ENCODE measurements around the gene CDK19. TPM values are rescaled to one million over a fixed set of nuclear protein-coding genes. Genes with fewer than 3 reads are reported as not detected.

The CDK19 gene
- total and polyA plus RNA-seq, 2 donors (not counting 1 experiment from before 2014, with no cell fraction given), result 11.2 to 11.3 TPM

DNA sequence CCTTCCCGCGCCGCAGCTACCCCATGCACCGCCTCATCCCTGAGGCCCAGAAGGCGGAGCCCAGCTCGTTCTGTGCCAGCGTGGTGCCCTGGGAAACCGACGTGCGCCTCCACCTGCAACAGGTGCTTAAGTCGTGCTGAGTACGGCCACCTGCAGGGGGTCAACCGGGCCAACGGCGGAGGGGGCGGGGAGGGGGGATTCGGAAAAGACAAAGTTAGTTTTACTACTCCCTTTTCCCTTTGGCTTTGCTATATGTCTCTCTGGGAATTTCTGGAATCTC lies 168.9 kb downstream of the CDK19 start:
- Histone ChIP-seq H3K4me2 (ENCODE audit: extremely low read depth, insufficient read depth, low read length) (no peak overlapping the region), H3K79me2 (ENCODE audit: control insufficient read depth, insufficient read depth, low read length) (no peaks in the 10 kb centered on the region), H4K20me1 (ENCODE audit: control insufficient read depth, extremely low read depth, insufficient read depth, low read length) (no peaks in the 10 kb centered on the region), H3K9me3 (ENCODE audit: control insufficient read depth, insufficient read depth, low read depth, low read length) (no peaks in the 10 kb centered on the region), H3K27ac (ENCODE audit: insufficient read depth, low read length) (no peak overlapping the region), H3K4me1 (ENCODE audit: control insufficient read depth, extremely low read depth, insufficient read depth, low read length) (no peaks in the 10 kb centered on the region), H3K9ac (ENCODE audit: insufficient read depth, low read length) (no peak overlapping the region), H3K4me3 (replicated peaks in 1 of 4; ENCODE audit: control extremely low read depth in 1 of 4, insufficient read depth in 1 of 4, low read depth in 3 of 4, low read length in 4 of 4) (no peak overlapping the region), H2AFZ (ENCODE audit: low read length) (no peak overlapping the region), H3K27me3 (ENCODE audit: control insufficient read depth, insufficient read depth, low read length) (no peaks in the 10 kb centered on the region), H3K36me3 (ENCODE audit: control insufficient read depth, insufficient read depth, low read length) (peaks cover 2% of the 10 kb centered on the region)
- TF ChIP-seq, protein P1, sequence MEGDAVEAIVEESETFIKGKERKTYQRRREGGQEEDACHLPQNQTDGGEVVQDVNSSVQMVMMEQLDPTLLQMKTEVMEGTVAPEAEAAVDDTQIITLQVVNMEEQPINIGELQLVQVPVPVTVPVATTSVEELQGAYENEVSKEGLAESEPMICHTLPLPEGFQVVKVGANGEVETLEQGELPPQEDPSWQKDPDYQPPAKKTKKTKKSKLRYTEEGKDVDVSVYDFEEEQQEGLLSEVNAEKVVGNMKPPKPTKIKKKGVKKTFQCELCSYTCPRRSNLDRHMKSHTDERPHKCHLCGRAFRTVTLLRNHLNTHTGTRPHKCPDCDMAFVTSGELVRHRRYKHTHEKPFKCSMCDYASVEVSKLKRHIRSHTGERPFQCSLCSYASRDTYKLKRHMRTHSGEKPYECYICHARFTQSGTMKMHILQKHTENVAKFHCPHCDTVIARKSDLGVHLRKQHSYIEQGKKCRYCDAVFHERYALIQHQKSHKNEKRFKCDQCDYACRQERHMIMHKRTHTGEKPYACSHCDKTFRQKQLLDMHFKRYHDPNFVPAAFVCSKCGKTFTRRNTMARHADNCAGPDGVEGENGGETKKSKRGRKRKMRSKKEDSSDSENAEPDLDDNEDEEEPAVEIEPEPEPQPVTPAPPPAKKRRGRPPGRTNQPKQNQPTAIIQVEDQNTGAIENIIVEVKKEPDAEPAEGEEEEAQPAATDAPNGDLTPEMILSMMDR (conservative IDR thresholded peaks at IDR 0.05 in 1 of 2, IDR thresholded peaks at IDR 0.05 in 1 of 2; ENCODE audit: low read depth in 1 of 2, low read length in 2 of 2), result no peak
- TF ChIP-seq EZH2 (IDR thresholded peaks at IDR 0.05; ENCODE audit: low read length, missing control alignments), result no peak
- no peak for DNase-seq (ENCODE audit: low read depth in 2 of 2)

DNA sequence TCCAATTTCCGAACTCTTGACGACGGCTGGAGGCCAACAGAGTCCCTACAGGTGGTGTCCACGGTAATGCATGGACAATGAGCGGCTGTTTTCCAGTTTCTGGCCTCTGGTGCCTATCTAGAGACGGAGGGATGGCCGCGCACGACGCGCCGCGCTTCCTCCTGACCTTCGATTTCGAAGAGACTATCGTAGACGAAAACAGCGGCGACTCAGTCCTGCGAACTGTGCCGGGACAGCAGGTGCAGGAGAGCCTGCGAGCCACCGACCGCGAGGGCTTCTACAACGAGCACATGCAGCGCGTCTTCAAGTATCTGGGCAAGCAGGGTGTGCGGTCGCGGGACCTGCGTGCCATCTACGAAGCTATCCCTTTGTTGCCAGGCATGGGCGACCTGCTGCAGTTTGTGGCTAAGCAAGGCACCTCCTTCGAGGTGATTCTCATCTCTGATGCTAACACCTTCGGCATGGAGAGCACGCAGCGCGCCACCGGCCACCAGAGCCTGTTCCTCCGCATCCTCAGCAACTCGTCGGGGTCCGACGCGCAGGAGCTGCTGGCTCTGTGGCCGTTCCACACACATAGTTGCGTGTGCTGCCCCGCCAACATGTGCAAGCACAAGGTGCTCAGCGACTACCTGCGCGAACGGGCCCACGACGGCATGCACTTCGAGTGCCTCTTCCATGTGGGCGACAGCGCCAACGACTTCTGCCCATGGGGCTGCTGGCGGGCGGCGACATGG lies 169.4 kb downstream of the CDK19 start:
- no peak overlapping the region for H3K27ac ChIP-seq (ENCODE audit: insufficient read depth, low read length)
- H3K4me3 ChIP-seq (replicated peaks in 1 of 4; ENCODE audit: control extremely low read depth in 1 of 4, insufficient read depth in 1 of 4, low read depth in 3 of 4, low read length in 4 of 4), result no peak overlapping the region
- no peak overlapping the region for H2AFZ ChIP-seq (ENCODE audit: low read length)
- no peaks in the 10 kb centered on the region for H4K20me1 ChIP-seq (ENCODE audit: control insufficient read depth, extremely low read depth, insufficient read depth, low read length)
- H3K79me2 ChIP-seq (ENCODE audit: control insufficient read depth, insufficient read depth, low read length), result no peaks in the 10 kb centered on the region
- peaks cover 2% of the 10 kb centered on the region for H3K36me3 ChIP-seq (ENCODE audit: control insufficient read depth, insufficient read depth, low read length)
- TF ChIP-seq, protein P1 (conservative IDR thresholded peaks at IDR 0.05 in 1 of 2, IDR thresholded peaks at IDR 0.05 in 1 of 2; ENCODE audit: low read depth in 1 of 2, low read length in 2 of 2), result no peak
- no peak for TF ChIP-seq EZH2 (IDR thresholded peaks at IDR 0.05; ENCODE audit: low read length, missing control alignments)
- no peak overlapping the region for H3K9ac ChIP-seq (ENCODE audit: insufficient read depth, low read length)
- H3K4me1 ChIP-seq (ENCODE audit: control insufficient read depth, extremely low read depth, insufficient read depth, low read length), result no peaks in the 10 kb centered on the region
- no peaks in the 10 kb centered on the region for H3K27me3 ChIP-seq (ENCODE audit: control insufficient read depth, insufficient read depth, low read length)
- no peaks in the 10 kb centered on the region for H3K9me3 ChIP-seq (ENCODE audit: control insufficient read depth, insufficient read depth, low read depth, low read length)
- no peak for DNase-seq (ENCODE audit: low read depth in 2 of 2)
- no peak overlapping the region for H3K4me2 ChIP-seq (ENCODE audit: extremely low read depth, insufficient read depth, low read length)

DNA sequence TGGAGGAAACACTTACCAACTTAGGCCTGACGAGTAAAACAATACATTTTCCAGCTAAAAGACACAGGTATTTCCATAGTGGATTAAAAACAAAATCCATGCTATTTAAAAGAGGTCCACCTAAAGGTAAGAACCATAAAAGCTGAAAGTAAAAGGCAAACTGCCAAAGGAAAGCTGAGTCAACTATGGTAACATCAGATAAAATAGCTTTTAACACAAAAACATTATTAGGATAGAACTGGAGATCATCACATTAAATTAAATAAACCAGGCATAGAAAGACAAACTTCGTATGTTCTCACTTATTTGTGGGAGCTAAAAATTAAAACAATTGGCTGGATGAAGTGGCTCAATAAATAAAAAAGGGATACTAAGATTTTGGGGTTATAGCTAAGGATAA lies 172.1 kb downstream of the CDK19 start:
- no peaks in the 10 kb centered on the region for H3K79me2 ChIP-seq (ENCODE audit: control insufficient read depth, insufficient read depth, low read length)
- H2AFZ ChIP-seq (ENCODE audit: low read length), result no peak overlapping the region
- H3K27me3 ChIP-seq (ENCODE audit: control insufficient read depth, insufficient read depth, low read length), result no peaks in the 10 kb centered on the region
- H3K27ac ChIP-seq (ENCODE audit: insufficient read depth, low read length), result no peak overlapping the region
- DNase-seq (ENCODE audit: low read depth in 2 of 2), result peak in 1 of 2 donors; percentile 38
- no peak overlapping the region for H3K4me2 ChIP-seq (ENCODE audit: extremely low read depth, insufficient read depth, low read length)
- no peaks in the 10 kb centered on the region for H3K9me3 ChIP-seq (ENCODE audit: control insufficient read depth, insufficient read depth, low read depth, low read length)
- no peak for TF ChIP-seq EZH2 (IDR thresholded peaks at IDR 0.05; ENCODE audit: low read length, missing control alignments)
- TF ChIP-seq, protein P1 (conservative IDR thresholded peaks at IDR 0.05 in 1 of 2, IDR thresholded peaks at IDR 0.05 in 1 of 2; ENCODE audit: low read depth in 1 of 2, low read length in 2 of 2), result no peak
- no peaks in the 10 kb centered on the region for H4K20me1 ChIP-seq (ENCODE audit: control insufficient read depth, extremely low read depth, insufficient read depth, low read length)
- peaks cover 2% of the 10 kb centered on the region for H3K36me3 ChIP-seq (ENCODE audit: control insufficient read depth, insufficient read depth, low read length)
- H3K4me3 ChIP-seq (replicated peaks in 1 of 4; ENCODE audit: control extremely low read depth in 1 of 4, insufficient read depth in 1 of 4, low read depth in 3 of 4, low read length in 4 of 4), result no peak overlapping the region
- H3K9ac ChIP-seq (ENCODE audit: insufficient read depth, low read length), result no peak overlapping the region
- H3K4me1 ChIP-seq (ENCODE audit: control insufficient read depth, extremely low read depth, insufficient read depth, low read length), result no peaks in the 10 kb centered on the region
